ENCODE data around the gene ALOX12B.
"Not testable (repeated sequence)": the region's sequence is repeated elsewhere in the genome, so short reads cannot be mapped to it uniquely, and the experiment has no call there.

ALOX12B gene

DNA sequence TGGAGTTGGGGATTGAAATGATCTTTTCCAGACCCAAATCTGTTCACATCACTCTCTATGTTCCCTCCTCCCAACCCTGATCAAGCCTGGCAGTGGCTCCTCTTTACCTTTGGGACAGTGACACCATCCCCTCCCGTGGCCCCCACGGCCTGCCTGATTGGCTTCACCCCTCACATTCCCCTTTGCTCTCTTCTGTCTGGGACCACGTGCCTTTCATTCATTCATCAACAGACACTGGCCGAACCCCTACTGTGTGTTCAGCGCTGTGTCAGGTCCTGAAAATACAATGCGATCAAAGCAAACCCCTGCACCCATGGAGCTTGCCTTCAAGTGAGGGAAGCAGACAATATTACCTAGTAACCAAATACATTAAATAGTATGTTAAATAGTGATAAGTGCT lies 2.2 kb upstream of the ALOX12B start:
- H3K4me3 ChIP-seq (ENCODE audit: low read depth, low read length), result no peak overlapping the region

DNA sequence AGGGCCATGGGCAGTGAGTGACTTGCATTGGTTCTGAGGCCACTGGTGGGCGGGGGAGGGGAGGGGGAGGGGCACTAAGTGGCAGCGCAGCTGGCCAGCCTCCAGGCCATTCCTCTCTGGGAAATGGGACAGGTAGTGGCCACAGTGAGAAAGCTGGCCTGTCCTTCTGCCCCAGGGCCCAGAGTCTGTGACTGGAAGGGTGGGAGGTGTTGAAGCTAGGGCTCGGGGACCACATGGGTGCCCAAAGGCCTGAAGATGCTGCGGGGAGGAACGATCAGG lies 375 bp upstream of the ALOX12B start:
- H3K4me3 ChIP-seq (ENCODE audit: low read depth, low read length), result no peak overlapping the region

DNA sequence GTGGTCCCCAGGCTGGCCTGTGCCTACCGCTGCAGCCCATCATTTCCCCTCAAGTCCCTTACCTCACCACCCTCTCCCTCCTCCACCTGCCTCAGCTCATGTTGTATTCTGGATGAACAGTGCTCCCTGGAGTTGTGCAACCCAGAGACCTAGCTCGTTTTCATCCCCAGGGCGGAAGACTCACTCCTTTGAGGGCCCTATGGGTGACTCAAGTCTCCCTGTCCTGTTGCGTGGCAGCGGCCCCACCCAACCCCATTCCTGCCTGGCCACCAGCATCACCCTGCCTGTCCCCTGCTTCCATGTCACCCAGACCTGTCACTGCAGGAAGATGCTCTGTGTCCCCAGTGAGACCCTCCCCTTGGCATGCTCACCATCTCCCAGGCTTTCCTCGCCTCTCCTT lies 3.3 kb downstream of the ALOX12B start:
- no peak overlapping the region for H3K4me3 ChIP-seq (ENCODE audit: low read depth, low read length)

DNA sequence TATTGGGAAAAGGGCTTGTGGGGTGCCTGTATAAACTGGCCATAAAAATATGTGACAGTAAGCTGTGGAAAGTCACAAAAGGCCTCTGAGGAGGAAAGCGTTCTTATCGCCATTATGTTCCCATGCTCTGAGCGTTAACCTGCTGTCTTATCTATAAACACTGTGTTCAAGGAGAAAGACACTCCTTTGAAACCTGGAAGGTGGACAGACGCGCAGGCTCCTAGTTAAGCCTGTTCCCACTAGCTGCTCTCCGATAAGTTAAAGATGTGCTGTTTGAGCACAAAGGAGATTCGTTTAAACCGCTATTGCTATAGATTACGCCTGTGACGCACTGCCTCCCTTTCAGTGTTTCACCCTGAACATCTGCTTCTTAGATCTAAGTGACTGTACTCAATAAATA lies 5.2 kb downstream of the ALOX12B start:
- H3K4me3 ChIP-seq (ENCODE audit: low read depth, low read length), result no peak overlapping the region

DNA sequence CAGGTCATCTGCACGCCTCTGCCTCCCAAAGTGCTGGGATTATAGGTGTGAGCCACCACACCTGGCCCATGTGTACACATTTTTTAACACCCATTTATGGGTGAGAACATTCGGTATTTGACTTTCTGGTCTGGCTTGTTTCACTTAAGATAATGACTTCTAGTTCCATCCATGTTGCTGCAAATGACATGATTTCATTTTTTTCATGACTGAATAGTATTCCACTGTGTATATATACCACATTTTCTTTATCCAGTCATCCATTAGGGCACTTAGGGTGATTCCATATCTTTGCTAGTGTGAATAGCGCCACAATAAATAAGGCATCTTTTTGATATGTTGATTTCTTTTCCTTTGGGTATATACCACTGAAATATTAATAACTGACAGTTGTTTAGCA lies 5.6 kb downstream of the ALOX12B start:
- H3K4me3 ChIP-seq (ENCODE audit: low read depth, low read length), result no peak overlapping the region

DNA sequence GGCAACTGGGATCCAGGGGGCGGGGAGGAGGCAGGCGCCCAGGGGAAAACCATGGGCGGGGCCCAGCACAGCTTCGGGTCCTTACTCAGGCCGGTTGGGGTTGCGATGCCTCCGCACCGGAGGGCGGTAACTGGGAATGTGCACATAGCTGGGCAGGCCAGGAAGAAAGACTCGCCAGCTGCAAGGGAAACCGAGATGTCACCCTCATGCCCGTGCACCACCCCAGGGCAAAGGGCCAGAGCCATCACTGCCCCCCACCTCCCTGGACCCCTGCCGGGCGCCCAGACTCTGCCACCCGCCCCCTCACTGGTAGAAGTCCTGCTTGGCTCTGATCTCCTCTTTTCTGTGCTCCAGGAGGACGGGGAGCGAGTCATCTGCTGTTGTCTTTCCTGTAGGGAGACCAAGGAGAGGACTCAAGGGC lies 6.7 kb downstream of the ALOX12B start:
- H3K4me3 ChIP-seq (ENCODE audit: low read depth, low read length), result no peak overlapping the region

DNA sequence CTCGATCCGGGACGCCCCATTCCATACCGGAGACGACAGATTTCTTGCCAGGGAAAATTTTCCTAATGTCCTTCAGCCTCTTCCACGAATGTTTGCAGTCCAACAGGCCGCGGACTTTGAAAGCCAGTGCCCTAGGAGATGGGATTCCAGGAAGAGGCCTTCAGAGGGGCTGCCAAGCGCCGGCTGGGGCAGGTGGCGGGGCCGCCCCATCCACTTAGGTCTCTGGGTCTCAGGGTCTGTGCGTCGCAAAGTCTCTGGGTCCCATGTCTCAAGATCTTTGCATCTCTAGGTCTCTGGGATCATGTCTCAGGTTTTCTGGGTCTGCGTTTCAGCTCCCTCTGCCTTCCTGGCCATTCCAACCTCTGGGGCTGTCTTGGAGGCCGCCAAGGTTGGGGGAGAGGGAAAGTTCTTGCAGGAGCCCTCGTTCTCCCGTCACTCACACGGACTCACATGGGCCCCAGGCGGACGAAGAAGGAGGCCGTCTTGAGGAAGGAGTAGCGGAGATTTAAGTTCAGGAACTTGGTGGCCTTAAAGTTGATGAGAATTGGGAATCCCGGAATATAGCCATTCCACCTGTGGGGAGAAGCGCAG lies 7.2 kb downstream of the ALOX12B start:
- peak overlapping the region; percentile 17 for H3K4me3 ChIP-seq (ENCODE audit: low read depth, low read length)

DNA sequence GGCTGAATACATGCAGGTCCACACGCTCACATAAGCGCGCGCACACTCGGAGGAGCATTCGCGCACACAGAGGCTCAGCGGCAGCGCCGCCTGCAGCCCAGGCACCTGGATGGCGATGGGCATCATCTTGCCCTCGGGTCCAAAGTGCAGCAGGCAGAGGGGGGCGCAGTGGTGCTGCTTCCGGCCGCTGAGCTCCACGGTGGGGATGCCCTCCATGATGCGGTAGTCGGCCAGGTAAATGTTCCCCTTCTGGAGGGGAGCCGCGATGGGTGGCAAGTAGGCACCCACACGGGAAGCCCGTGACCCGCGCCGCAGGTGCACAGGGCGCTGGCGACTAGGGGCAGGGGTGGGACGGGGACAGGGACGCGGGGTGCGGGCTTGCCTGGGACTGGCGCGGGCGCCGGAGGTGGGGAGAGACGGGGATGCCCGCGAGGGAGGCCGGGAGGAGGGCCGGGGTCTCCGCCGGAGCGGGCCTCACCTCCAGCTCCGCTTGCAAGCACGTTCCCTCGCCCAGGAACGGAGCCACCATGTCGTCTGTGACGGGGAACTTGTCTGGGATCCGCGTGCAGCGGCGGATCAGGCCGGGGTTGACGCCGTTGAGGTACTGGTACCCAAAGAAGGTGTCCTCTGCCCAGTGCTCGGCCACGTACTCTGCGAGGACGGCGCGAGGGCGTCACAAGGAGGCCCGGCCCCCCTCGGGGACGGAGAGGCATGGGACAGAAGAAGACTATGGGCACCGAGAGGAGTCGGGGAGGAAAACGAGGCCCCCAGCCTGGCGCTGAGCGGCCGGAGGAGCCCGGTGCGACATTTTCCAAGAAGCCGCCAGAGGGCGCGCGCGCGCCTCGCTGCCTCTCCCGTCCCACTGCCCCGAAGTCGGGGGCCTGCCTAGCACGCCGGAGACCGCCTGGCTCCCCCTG lies 8.0 kb downstream of the ALOX12B start:
- H3K4me3 ChIP-seq (ENCODE audit: low read depth, low read length), result peak overlapping the region; percentile 63

DNA sequence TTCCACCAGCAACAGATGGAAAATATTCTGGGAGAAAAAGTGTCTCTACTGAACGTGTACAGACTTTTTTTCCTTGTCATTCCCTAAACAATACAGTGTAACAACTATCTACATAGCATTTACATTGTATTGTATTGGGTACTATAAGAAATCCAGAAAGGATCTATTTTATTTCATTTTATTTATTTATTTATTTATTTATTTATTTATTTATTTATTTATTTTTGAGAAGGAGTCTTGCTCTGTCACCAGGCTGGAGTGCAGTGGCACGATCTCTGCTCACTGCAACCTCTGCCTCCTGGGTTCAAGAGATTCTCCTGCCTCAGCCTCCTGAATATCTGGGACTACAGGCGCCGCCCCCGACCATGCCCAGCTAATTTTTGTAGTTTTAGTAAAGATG lies 9.6 kb downstream of the ALOX12B start:
- not testable (repeated sequence) for H3K4me3 ChIP-seq (ENCODE audit: low read depth, low read length)

DNA sequence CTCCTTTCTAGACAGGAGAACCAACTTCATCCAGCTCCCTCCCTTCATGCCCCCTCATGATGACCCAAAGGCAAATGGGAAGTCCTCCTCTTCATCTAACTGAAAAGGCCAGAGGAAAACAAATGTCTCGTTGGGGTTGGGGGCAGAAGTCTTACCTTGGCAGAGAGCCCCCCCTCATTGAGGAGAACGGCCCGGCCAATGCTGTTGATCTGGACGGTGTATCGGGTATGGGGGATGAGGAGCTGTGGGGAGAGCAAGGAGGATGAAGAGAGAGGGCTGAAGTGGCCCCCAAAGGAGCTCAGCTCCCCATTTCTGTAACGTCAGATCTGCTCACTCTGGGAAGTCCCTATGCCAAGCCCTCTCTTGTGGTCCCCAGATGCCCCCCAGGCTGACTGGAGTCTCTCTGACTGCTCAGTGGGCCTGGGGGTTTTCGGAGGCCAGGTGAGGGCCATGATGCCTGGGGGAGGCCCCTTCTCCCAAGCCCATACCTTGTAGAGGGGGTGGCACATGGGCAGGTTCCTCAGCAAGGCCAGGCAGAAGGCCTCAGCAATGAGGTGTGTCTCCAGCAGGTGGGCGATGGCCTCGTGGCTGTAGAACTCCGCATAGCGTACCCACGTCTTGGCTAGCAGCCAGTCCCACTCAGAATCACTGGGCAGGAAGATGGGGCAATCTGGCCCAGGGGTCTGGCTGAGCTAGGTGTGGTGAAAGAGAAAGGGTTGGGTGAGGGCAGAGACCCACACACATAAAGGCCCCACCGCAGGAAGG lies 10.8 kb downstream of the ALOX12B start:
- H3K4me3 ChIP-seq (ENCODE audit: low read depth, low read length), result no peak overlapping the region

DNA sequence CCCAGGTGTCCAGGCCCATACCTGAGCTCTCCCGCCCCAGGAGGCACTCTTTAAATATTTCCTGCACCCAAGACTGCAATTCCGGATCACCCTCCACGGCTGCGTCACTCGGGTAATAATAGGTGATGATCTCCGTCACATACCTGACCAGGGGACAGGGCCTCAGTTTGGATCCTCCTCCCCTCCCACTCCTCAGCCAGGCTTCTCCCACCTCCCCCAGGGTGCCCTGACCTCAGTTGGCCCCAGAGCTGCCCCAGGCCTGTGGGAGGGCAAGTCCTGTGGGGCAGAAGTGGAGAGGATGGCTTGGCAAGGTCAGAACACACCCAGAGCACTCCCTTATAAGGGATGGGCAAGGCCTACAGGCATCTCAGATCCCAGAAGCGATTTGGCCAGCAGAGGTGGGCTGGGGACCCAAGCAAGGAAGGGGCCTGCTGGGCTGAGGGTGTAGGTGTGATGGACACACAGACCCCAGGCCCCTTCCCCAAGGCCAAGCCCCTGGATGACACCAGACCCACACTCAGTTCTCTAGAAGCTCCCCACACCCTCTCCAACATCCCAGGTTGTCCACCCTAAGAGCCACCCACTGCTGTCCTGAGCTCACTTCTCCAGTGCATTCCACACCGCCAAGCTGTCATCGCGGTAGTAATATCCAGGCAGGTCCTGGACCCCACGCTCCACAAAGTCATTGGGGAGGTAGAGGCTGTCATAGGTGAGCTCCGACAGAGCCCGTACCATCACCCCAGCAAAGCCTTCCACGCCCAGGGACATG lies 11.8 kb downstream of the ALOX12B start:
- H3K4me3 ChIP-seq (ENCODE audit: low read depth, low read length), result no peak overlapping the region

DNA sequence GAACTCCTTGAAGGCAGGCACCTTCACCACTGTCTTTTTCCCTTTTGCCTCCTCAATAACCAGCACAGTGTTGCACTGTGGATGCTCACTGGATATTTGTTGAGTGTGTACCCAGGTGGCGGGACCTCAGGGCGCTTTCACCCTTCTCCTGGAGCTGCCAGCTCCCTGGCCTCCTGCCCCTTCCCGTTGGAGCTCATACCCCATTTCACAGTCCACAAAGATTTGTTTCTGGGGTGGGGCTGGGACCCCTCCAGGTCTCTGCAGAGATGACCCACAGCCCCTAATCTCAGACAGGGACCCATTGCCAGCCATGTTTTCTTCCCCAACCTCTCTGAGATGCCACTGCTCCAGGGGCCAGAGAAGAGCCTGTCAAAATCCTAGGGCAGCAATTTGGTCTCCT lies 12.4 kb downstream of the ALOX12B start:
- no peak overlapping the region for H3K4me3 ChIP-seq (ENCODE audit: low read depth, low read length)

DNA sequence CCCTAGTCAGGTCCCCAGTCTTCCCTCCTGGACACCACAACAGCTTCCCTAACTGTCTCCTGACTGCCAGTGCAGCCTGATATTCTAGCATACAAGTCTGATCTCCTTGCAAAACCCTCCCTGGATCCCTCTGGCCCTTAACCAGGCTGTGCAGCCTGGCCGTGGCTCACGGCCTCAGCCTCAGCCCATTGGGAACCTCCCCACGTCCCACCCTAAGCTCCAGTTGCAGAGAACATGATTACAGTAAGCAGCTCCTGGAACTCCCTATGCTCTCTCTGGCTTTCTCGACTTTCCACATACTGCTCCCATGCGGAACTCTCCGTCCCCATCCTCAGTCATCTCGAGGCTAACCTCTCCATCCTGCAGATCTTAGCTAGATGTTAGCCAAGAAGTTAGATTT lies 13.0 kb downstream of the ALOX12B start:
- no peak overlapping the region for H3K4me3 ChIP-seq (ENCODE audit: low read depth, low read length)

DNA sequence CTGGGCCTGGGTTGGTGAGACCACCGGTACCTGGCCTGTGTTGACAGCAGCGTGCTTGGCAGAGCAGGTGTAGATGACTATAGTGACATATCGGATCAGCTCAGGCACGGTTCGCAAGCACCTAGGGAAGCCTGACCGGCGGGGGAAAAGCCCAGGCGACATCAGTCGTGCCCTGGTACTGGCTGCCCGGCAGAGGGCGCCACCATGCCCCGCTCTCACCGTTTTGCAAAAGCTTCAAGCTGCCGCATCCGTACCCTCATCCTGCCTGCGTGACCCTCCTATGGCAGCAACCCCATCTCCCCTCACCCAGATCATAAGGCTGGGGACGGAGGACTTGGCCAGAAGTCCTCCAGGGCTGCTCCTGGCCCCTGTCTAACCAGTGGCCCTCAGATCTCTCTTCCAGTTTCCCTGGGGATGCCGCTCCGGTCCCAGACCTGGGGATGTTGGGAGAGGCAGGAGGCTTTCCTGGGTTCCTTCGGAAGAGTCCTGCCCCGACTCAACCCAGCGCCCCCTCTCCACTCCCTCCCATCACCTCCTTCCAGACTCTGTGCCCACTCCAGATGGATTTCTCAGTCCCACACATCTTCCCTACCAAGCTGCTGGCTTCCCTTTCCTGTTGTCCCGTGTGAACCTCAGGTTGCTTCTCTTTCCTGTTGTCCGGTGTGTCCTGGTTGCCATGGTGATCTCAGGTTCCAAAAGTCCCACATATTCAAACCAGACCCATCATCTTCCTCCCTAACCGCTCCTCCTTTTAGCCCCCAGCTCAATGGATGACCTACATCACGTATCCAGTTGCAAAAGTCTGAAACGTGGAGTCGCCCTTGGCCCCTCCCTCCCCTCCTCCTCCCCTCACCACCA lies 13.7 kb downstream of the ALOX12B start:
- peak overlapping the region; percentile 14 for H3K4me3 ChIP-seq (ENCODE audit: low read depth, low read length)

DNA sequence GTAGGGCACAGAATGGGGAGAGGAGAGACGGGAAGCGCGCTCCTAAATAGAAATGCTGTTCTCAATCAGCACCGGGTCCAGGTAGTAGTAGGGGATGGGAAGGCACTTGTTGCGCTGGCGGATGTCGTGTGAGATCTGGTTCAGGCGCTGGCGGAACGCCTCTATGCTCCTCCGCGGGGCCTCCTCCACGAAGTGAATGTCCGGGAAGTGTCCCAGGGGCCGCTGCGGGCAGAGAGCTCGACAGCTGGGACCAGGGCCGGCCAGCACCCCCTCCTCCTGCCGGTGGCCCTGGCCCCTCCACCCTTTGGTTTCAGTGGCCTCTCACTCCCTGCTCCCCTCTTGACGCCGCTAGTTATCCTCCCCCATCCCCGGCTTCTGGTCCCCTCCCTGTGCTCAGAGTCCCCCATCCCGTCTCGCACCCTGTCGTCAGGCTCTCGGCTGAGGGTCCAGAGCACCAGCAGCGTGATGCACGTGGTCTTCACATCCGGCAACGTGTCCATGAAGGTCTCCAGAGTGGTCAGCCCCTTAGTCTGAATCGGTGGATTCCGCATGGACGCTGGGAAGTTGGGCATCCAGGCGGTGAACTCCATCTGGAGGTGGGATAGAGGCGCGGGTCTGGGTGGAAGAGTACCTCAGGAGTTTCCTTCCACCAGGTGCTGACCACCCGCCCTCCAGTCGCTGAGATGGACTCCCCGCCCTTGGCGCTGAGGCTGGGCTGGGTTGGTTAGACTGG lies 14.6 kb downstream of the ALOX12B start:
- peak overlapping the region; percentile 4 for H3K4me3 ChIP-seq (ENCODE audit: low read depth, low read length)

DNA sequence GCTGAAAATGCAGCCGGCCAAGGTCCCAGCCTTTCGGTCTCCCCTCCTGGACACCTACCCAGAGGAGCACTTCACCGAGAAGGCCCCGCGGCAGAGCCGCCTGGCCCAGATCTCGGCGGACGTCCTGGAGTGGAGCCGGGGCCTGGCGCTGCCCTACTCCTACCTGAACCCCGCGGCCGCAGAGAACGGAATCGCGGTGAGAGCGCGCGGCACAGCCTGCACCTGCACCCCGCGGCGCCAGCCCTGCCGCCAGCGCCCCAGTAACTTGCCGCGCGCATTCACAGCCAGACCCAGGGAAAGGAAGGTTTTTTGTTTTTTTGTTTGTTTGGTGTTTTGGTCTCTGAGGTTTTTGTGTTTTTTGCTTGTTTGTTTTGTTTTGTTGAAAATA lies 15.2 kb downstream of the ALOX12B start:
- H3K4me3 ChIP-seq (ENCODE audit: low read depth, low read length), result peak overlapping the region; percentile 8

DNA sequence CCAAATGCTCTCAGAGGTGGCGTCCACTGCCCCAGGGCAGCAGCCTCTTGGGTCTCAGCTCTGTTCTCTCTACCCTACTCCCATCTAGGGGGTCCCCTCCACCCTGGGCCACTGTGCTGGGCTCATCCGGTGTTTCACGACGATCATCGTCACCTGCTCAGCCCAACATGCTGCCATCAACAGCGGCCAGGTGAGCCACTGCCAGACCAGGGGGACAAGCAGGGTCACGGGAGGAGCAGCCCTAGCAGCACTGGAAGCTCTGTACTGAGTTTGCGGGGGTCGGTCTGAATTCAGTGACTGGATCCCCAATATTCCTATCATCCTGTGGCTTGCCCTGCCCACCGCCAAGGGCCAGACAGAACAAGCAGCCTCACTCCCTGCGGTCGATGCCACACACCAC lies 16.0 kb downstream of the ALOX12B start:
- H3K4me3 ChIP-seq (ENCODE audit: low read depth, low read length), result no peak overlapping the region

DNA sequence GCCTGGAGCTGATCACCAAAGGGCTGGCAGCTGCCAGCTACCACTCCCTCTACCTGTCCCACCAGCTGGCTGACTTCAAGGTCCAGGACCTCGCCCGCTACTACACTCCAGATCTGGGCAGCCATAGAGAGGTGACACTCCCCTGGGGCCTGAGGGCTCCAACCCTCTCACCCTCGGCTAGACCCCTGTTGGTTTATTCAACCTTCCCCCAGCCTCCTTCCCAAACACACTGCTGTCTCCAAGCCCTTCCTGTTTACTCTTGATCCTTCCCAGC lies 18.0 kb downstream of the ALOX12B start:
- no peak overlapping the region for H3K4me3 ChIP-seq (ENCODE audit: low read depth, low read length)

DNA sequence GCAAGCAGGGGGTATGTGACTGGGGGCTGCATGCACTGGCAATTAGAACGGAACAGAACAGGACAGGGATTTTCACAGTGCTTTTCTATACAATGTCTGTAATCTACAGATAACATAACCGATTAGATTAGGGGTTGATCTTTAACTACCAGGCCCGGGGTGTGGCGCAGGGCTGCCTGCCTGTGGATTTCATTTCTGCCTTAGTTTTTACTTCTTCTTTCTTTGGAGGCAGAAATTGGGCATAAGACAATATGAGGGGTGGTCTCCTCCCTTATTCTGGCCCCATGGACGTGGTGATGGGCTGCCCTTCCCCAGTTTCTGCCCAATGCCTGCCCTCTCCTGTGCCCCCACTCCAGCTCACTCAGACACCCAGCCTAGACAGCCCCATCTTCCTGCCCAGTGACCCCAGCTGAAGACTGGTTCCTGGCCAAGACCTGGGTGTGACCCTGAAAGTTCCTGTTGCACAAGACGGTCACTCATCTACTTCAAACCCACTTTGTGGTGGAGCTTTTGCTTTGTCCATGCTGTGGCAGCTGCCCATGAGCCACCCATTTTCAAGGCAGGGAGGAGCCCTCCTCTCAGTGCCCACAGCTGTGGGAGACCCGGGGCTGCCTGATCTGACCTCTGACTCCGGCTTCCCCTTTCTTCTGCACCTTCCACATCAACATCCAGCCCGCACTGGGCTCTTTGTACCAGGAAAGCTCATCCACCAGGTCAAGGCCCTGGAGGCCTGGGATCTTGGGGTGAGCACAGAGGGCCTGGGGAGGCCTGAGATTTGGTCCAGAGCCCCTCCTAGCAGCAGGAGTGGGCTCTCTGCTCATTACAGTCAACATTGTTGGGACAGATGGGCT lies 18.6 kb downstream of the ALOX12B start:
- no peak overlapping the region for H3K4me3 ChIP-seq (ENCODE audit: low read depth, low read length)

All from iPS-11a (cell line).